ENCODE data around the gene HDAC1.
"Not testable (repeated sequence)": the region's sequence is repeated elsewhere in the genome, so short reads cannot be mapped to it uniquely, and the experiment has no call there.

The HDAC1 gene

GRCh38 chr1:32274646-32275340, 17.1 kb upstream of the HDAC1 start:
- no peak for DNase-seq (ENCODE audit: low read depth)

GRCh38 chr1:32275424-32275823, 16.5 kb upstream of the HDAC1 start:
- no peak for DNase-seq (ENCODE audit: low read depth)

- DNase-seq (ENCODE audit: low read depth): no peak
Observed at GRCh38 chr1:32276032-32276782, 15.7 kb upstream of the HDAC1 start.

GRCh38 chr1:32284777-32285176, 7.1 kb upstream of the HDAC1 start:
- not testable (repeated sequence) for DNase-seq (ENCODE audit: low read depth)

GRCh38 chr1:32285658-32286057, 6.2 kb upstream of the HDAC1 start:
- no peak for DNase-seq (ENCODE audit: low read depth)

GRCh38 chr1:32286763-32287162, 5.1 kb upstream of the HDAC1 start:
- no peak for DNase-seq (ENCODE audit: low read depth)

- DNase-seq (ENCODE audit: low read depth): no peak
Observed at GRCh38 chr1:32289256-32289655, 2.6 kb upstream of the HDAC1 start.

GRCh38 chr1:32291145-32291707, 657 bp upstream of the HDAC1 start:
- DNase-seq (ENCODE audit: low read depth): peak; percentile 17

- DNase-seq (ENCODE audit: low read depth): not testable (repeated sequence)
Observed at GRCh38 chr1:32298211-32298610, 6.3 kb downstream of the HDAC1 start.

- no peak for DNase-seq (ENCODE audit: low read depth)
Observed at GRCh38 chr1:32299327-32299726, 7.4 kb downstream of the HDAC1 start.

GRCh38 chr1:32303358-32303757, 11.5 kb downstream of the HDAC1 start:
- DNase-seq (ENCODE audit: low read depth): no peak

- DNase-seq (ENCODE audit: low read depth): peak; percentile 10
Observed at GRCh38 chr1:32303997-32304622, 12.2 kb downstream of the HDAC1 start.

- DNase-seq (ENCODE audit: low read depth): no peak
Observed at GRCh38 chr1:32305310-32305709, 13.4 kb downstream of the HDAC1 start.

GRCh38 chr1:32307324-32307723, 15.4 kb downstream of the HDAC1 start:
- peak; percentile 11 for DNase-seq (ENCODE audit: low read depth)

GRCh38 chr1:32309960-32310359, 18.1 kb downstream of the HDAC1 start:
- no peak for DNase-seq (ENCODE audit: low read depth)

GRCh38 chr1:32311709-32312393, 20.0 kb downstream of the HDAC1 start:
- DNase-seq (ENCODE audit: low read depth): no peak

- no peak for DNase-seq (ENCODE audit: low read depth)
Observed at GRCh38 chr1:32316903-32317277, 25.0 kb downstream of the HDAC1 start.

GRCh38 chr1:32318127-32318869, 26.4 kb downstream of the HDAC1 start:
- no peak for DNase-seq (ENCODE audit: low read depth)

- DNase-seq (ENCODE audit: low read depth): no peak
Observed at GRCh38 chr1:32321712-32322291, 29.9 kb downstream of the HDAC1 start.

GRCh38 chr1:32327204-32327603, 35.3 kb downstream of the HDAC1 start:
- no peak for DNase-seq (ENCODE audit: low read depth)

GRCh38 chr1:32329931-32330466, 38.1 kb downstream of the HDAC1 start:
- no peak for DNase-seq (ENCODE audit: low read depth)

Measured in GM04504 (cell line).